ENCODE results near the gene YAF2.
"Not testable (repeated sequence)": the region's sequence is repeated elsewhere in the genome, so short reads cannot be mapped to it uniquely, and the experiment has no call there.

Gene YAF2

DNA sequence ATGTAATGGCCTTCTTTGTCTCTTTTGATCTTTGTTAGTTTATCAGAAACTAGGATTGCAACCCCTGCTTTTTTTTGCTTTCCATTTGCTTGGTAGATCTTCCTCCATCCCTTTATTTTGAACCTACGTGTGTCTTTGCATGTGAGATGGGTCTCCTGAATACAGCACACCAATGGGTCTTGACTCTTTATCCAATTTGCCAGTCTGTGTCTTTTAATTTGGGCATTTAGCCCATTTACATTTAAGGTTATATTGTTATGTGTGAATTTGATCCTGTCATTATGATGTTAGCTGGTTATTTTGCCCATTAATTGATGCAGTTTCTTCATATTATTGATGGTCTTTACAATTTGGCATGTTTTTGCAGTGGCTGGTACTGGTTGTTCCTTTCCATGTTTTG is 14.6 kb upstream of the YAF2 start:
- DNase-seq: not testable (repeated sequence)

DNA sequence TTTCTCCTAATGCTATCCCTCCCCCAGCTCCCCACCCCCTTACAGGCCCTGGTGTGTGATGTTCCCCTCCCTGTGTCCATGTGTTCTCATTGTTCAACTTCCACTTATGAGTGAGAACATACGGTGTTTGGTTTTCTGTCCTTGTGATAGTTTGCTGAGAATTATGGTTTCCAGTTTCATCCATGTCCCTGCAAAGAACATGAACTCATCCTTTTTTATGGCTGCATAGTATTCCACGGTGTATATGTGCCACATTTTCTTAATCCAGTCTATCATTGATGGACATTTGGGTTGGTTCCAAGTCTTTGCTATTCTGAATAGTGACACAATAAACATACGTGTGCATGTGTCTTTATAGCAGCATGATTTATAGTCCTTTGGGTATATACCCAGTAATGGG is 11.0 kb upstream of the YAF2 start:
- DNase-seq: not testable (repeated sequence)

DNA sequence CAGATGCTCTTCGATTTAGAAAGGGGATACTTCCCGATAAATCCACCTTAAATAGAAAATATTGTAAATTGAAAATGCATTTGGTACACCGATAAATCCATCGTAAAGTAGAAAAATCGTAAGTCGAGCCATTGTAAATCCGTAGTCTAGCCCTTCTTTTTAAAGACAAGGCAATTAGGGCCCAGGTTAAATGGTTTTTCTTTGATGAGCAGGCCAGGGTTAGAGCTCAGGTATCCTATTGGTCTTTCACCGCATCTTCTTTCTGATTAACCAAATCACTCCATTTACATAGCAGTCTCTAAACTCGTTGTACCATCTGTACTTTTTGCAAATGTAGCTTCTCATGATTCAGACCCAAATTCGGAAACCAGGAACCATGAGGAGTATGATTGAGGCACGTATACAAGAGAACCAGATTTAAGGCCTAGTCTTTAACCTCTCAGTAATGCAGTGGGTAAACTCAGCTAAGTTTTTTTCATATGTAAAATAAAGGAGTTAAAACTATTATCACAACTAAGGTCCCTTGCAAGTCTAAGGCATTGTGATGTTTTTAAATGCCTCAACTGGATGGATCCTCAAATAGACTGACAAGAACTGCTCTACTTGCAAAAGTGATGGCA is 2.2 kb upstream of the YAF2 start:
- DNase-seq: no peak

DNA sequence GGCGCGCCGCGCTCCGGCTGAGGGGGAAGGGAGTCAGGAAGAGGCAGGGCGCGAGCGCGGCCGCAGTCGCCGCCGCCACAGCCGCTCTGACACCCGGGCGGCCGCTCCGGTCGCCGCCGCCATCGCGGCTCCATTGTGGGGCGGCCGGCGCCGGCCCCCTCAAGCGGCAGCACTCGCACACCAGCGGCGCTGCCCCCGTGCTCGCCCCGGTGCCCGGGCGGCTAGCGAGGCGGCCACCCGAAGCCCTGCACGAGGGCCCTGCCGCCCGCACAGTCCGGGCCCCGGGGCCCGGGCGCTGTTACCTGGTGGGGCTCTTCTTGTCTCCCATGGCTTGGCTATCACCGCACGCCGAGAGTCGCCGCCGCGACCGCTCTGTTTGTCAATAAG is 202 bp downstream of the YAF2 start:
- peak in 1 of 2 experiments; percentile 38 for DNase-seq

DNA sequence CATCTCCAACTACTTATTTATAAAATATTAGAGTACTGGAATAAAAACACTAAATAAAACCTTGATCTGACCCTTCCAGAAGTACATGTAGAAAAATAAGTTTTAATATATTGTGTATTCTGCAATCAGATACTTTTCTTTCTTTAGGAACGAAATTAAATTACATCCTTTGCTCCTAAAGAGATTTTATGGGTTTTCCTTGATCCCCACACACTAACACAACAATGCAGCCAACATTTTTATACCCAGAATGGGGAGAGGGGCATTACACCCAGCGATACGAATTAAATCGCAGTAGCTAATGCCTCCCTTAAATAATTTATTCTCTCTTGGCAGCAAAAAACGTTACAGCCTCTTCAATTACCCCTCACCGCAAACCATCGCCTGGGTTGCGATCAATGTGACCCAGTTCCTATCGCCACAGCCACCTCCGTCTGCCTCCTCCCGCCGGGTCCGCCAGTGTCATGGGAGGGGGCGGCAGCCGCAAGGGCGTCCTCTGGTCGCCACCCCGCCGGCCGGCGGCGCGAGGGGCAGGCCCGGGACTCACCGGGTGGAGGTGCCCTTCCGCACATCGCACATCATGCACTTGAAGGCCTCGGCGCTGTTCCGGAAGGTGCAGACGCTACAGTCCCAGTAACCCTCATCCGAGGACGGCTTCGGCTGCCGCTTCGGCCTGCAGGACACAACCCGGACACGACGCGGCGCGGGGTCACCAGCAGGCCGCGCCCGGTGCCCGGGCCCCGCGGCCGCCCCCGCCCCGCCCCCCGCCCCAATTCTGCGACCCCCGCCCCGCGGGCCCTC is 796 bp downstream of the YAF2 start:
- DNase-seq: peak; percentile 38 to 71

DNA sequence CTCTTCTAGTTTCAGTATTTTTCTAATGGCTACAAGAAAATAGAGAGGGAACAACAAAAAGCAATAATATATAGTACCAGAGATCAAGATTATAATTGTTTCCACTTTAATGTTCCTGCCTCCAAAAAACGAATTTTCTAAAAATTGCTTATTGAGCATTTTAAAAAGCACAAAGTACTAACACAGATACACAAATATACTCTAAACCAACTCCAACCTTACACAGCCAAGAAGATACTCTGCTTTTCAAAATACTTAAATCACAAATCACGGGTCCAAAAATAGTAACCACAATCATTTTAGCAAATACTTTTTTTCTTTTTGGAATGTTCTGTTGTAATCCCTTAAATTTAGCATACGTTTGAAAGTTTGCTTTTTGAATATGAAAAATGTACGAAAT is 2.0 kb downstream of the YAF2 start:
- DNase-seq: no peak

DNA sequence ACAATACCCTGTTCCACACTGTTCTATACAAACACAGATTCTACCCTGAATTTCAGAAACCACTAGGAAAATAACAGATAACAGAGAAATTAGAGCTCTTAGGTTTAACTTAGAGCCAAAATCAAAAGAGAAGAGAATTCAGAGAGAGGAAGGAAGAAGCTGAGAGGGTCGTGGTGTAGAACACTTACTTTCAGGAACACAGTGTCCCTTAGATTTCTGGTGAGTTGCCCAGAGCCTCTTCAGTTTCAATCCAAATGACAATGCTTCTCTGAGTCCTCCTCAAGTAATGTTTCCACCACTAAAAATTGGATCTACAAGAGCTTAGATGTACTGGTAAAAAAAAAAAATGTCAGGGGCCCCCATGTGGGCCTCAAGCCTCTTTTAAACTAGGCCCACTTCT is 2.6 kb downstream of the YAF2 start:
- DNase-seq: no peak

DNA sequence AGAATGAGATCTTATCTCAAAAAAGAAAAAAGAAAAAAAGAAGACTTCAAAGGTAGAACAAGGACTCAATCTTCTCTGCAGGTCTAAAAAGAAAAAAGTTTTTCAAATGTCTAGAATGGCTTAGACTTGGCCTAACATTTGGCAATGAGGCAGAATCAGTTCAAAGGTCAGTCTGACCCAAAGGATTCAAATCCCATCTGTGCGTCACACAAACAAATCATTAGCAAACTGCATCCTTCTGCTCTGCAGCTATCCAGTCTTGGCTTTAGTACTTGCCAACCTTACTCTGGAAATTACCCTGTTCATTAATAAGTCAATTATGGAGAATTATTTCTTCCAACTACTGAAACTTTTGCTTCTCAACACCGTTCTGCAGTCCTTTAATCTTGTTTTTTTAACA is 3.1 kb downstream of the YAF2 start:
- no peak for DNase-seq

DNA sequence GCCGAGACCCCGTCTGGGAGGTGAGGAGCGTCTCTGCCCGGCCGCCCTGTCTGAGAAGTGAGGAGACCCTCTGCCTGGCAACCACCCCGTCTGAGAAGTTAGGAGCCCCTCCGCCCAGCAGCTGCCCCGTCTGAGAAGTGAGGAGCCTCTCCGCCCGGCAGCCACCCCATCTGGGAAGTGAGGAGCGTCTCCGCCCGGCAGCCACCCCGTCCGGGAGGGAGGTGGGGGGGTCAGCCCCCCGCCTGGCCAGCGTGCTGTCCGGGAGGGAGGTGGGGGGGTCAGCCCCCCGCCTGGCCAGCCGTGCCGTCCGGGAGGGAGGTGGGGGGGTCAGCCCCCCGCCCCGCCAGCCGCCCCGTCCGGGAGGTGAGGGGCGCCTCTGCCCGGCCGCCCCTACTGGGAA is 10.5 kb downstream of the YAF2 start:
- not testable (repeated sequence) for DNase-seq

DNA sequence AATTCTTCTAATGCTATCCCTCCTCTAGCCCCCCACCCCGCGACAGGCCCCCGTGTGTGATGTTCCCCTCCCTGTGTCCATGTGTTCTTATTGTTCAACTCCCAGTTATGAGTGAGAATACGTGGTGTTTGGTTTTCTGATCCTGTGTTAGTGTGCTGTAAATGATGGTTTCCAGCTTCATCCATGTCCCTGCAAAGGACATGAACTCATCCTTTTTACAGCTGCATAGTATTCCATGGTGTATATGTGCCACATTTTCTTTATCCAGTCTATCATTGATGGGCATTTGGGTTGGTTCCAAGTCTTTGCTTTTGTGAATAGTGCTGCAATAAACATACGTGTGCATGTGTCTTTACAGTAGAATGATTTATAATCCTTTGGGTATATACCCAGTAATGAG is 13.5 kb downstream of the YAF2 start:
- DNase-seq: not testable (repeated sequence)

DNA sequence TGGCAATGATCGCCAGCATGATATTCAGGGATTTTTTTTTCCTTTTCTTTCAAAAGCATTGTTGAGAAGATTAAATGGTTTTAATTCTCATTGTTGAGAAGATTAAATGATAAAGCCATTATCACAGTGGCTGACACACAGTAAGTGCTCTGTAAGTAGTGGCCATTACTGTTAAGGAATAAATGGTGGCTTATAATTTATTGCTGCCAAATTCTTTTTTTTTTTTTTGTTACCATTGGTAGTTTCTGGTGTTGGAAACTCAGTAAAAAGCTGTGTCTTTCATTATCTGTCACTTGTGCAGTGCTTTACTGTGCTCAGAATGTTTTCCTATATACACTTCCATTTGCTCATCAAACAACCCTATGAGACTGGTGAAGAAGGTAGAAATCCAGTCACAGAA is 15.3 kb downstream of the YAF2 start:
- DNase-seq: no peak

DNA sequence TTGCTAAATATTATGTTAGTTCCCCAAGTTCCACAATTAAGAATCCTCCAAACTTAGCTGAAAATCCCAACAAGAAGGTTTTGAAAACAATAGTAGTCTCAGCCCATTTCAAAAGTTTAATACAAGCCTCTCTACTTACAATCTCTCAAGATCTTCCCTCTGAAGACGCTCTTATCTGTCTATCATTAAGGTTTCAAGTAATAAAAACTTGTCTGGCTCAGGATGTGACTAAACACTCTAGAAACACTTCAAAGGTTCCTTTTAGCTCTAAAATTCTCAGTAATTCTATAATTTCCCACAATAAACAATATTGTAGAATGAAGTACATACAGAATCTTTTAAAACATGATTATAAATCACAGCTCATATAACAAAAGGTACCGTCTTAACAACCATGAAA is 16.3 kb downstream of the YAF2 start:
- DNase-seq: no peak

DNA sequence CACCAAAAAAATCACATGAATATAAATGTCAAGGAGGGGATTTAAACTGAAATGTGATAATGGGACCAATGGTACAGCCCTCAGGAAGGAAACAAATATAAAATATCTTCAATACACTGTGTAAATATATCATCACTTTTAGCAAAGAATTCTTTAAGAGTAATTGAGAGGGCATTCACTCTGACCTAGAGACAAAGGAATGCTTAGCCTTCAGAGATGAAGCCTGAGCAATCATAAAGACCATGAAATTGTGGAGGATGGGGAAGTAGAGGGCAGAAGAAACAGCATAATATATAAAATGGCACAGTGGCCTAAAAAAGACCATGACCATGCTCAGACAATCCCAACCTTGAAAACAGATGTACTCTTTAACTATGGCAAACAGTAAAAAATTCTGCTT is 20.4 kb downstream of the YAF2 start:
- no peak for DNase-seq

DNA sequence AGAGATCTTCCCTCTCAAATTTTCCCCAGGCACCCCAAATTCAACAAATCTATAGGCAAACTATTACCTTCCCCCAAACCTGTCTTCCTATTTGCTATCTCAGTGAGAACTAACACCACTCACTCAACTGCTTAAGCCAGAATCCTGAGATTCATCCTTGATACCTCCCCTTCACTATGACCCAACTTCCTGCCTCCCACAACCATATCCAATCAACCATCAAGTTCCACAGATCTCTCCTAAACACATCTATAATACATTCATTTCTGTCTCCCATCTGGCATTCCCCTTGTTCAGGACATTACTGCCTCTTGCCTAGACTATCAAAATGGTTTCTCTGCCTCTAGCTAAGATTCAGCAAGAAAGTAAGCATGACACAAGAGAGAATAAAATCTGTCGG is 21.3 kb downstream of the YAF2 start:
- DNase-seq: no peak

DNA sequence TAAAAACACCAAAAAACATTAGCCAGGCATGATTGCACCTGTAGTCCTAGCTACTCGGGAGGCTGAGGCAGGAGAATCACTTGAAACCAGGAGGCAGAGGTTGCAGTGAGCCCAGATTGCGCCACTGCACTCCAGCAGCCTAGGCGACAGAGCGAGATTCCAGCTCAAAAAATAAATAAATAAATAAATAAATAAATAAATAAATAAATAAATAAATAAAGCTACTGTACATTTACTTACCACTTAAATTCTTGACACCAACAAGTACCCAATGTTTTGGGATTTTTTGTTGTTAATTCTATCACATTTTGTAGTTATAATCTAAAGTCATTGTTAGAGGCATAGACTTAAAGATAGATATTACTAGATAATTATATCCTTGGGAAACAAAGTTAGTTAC is 22.3 kb downstream of the YAF2 start:
- DNase-seq: not testable (repeated sequence)

DNA sequence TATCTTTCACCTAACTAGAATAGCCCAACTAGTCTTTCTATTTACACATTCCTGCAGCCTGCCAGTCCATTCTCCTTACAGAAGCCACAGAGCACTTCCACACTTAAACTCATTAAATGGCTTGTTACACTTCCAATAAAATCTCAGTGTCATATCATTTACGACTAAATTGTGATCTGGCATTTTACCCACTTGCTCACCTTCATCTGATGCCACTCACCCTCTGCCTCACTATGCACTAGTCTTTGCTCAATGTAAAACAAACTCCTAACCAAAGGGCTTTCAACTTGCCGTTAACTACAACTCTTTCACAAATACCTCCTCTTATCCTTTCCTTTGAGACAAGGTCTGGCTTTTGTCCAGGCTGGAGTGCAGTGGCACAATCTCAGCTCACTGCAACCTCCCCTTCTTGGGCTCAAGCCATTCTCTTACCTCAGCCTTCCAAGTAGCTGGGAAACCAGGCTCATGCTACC is 24.1 kb downstream of the YAF2 start:
- DNase-seq: no peak

DNA sequence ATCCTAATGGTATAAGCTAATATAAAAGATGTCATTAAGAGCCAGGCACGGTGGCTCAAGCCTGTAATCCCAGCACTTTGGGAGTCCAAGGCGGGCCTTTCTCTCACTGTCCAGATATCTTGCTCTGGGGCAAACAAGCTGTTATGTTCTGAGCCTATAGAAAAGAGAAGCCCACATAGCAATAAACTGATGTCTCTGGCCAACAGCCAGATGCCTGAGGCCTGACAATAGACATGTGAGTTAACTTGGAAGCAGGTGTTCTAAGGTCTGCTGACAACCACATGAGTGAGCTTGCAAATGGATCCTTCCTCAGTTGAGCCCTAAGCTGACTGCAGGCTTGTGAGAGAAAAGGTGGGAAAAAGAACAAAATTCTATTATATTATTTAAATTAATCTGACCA is 25.0 kb downstream of the YAF2 start:
- peak; percentile 28 to 67 for DNase-seq

DNA sequence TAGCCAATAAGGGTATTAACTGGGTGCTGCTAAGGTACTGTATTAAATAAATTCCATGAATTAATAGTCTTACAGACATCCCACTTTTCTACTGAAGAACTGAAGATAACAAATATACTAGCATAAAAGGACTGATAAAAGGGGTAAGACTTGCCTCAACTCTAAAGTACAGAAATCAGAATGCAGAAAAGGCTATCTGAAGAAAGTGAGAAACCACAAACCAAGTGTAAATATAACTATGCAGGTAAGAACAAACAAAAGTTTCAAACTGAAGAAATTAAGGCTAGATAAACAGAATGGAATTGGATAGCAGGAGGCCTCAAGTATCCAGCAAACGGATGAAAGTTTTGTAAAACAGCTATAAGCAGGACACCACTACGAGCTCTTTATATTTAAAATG is 29.5 kb downstream of the YAF2 start:
- no peak for DNase-seq

DNA sequence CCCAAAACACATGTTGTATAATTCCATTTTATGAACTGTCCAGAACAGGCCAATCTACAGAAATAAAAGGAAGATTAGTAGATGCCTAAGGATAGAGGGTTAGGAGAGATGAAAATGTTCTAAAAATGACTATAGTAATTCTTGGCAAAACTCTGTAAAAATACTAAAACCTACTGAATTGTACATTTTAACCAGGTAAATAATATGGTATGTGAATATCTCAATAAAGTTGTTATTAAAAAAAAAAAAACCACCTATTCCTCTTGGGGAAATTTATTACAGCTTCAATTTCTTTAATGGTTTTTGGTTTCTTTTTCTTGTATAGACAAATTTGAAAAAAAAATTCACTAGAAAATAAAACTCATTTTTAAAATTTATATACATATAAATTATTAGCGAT is 33.2 kb downstream of the YAF2 start:
- DNase-seq: no peak

DNA sequence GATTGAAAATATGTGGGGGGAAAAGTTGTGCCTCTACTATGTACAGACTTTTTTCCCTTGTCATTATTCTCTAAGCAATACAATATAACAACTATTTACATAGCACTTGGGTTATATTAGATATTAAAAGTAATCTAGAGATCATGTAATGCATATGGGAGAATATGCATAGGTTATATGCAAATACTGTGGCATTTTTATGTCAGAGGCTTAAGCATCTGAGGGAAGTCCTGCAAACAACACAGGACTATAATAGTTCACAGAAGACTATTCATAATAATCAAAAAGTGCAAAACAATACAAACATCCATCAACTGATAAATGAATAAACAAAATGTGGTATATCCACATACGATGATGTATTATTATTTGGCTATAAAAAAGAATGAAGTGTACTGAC is 33.7 kb downstream of the YAF2 start:
- DNase-seq: no peak

DNA sequence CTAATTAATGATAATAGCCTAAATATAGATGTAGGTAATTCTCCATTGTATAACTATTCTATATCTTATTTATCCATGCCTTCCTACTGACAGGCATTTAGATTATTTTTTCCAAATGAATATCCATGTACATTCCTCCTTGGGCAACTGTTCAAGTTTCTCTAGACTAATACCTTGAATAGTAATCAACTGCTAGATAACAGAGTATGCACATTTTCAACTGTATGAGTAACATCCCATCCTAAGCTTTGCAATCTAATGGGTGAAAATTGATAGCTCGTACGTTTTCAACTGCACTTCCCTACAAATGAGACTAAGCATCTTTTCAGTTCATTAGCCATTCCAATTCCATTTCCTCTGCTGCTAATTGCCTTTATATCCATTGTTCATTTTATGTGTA is 37.0 kb downstream of the YAF2 start:
- DNase-seq: no peak

DNA sequence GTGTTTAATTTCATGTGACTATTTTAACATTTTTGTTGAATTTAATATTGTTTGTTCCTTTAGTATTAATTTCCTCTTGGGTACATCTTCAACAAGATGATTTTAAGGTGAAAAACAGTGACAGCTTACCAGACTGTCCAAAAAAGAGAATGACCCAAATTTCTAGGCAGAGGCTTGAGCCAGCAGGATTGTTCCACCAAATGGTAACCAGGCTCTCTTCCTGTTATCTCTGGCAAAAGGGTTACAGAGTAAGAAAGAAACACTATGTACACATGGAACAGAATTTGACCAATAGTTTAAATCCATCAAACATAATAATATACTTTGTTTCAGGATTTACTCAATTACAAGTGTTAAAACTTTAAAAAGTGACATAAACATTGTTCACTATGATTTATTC is 39.0 kb downstream of the YAF2 start:
- no peak for DNase-seq

DNA sequence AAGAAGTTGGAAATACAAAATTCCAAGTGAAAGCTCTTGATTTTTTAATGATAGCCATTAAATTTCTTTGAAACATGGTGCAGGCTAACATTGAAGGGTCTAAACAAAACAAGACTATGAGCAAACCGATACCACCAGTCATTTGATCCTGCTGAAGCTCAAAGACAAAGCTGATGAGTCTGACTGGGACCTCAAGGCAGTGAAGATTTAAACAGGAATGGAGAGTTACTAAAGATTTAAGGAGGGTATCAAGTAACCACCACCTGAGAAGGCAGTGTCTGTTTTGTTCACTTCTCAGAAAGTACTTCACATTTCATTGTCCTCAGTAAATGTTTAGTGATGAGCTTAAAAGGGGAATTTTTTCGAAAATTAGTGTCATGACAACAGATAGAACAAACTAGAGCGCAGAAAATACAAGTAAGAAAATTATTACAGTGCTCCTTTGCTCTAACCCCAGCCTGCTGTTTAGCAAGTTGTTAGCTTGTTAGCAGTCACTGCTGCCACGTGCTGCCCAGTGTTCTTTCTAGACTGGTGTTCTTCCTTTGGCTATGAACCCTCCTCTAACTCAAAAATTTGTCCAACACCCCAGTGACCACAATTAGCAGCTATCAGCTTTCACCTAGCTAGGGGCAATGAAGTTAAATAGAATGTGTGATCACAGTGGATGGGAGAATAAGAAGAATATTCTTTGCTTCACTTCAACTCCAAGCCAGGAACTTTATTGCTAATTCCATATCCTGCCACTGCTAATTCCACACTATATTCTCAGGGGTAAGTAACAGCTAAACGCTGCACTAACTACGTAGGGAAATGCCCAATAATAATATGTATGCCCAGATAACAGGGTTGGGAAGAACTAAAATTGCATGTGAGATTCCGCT is 41.1 kb downstream of the YAF2 start:
- DNase-seq: peak in 1 of 2 experiments; percentile 53

DNA sequence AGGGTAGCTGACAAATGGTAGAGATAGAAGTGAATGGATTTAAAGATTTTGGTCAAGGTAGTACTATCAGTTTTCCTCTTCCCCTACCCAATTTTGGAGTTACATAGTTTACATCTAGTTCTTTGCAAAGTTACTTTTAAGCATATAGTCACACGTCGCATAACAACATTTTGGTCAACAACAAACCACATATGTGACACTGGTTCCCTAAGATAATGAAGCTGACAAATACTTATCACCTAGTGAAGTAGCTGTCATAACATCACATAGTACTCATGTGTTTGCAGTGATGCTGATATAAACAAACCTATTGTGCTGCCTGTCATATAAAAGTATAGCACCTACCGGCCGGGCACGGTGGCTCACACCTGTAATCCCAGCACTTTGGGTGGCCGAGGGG is 45.4 kb downstream of the YAF2 start:
- no peak for DNase-seq
